Thoracic aorta (tissue), 2 donors: Measurements from ENCODE around the gene ZBTB7C. TPM values are rescaled to one million over a fixed set of nuclear protein-coding genes. Genes with fewer than 3 reads are reported as not detected.

Experiments used
- ATAC-seq: fragments of 150-250 bp; one replicate; pipeline ENCODE4 v1.8.0; 2017; ENCODE audit warnings: low read depth; ENCODE audit not compliant: insufficient number of reproducible peaks, low FRiP score
- DNase-seq: peaks from one replicate; pipeline ENCODE4 v3.0.0-alpha.2; 2020; ENCODE audit warnings: low spot score
- H3K27ac ChIP-seq, 2 donors: fragments of 200-600 bp; sonication (generic); 1 replicate in 1 of 2; 2 replicates in 1 of 2; pipeline ENCODE4 v1.5.1; 2016; ENCODE audit warnings: mild to moderate bottlenecking in 2 of 2, moderate library complexity in 2 of 2
- H3K27me3 ChIP-seq: fragments of 200-600 bp; sonication (generic); replicated peaks from 2 replicates; pipeline ENCODE4 v1.6.0; 2016; ENCODE audit warnings: mild to moderate bottlenecking; ENCODE audit not compliant: insufficient read depth
- H3K36me3 ChIP-seq: fragments of 200-600 bp; sonication (generic); one replicate; pipeline ENCODE4 v1.5.1; 2016
- H3K4me1 ChIP-seq, 2 donors: fragments of 200-600 bp; sonication (generic); 1 replicate in 1 of 2; 2 replicates in 1 of 2; pipeline versions ENCODE4 v1.5.1 to v1.6.0; 2016; ENCODE audit warnings: low read depth in 2 of 2, mild to moderate bottlenecking in 1 of 2; ENCODE audit not compliant: control insufficient read depth in 1 of 2
- H3K4me3 ChIP-seq: fragments of 200-600 bp; sonication (generic); 2 replicates; pipeline ENCODE4 v1.5.1; 2016; ENCODE audit warnings: mild to moderate bottlenecking
- H3K9me3 ChIP-seq: fragments of 200-600 bp; sonication (generic); 2 replicates; pipeline ENCODE4 v1.5.1; 2016
- CTCF ChIP-seq: fragments of 200-600 bp; sonication (generic); IDR thresholded peaks from one replicate; pipeline ENCODE4 v1.5.1; 2019; ENCODE audit warnings: antibody characterized with exemption
- total RNA-seq, 2 donors: library from RNA; depleted of rRNA; stranded (reverse); fragments of >200 nt; gene quantifications; one replicate each; pipeline versions ENCODE4 v1.1.0 to v1.2.3, GENCODE V29; 2016

Gene ZBTB7C
- total RNA-seq, 2 donors from 2014 or later = 9.6 to 10.9 TPM

- TF ChIP-seq CTCF = no peak
- Histone ChIP-seq H3K36me3 (no peaks in the 10 kb centered on the region), H3K4me3 (no peak overlapping the region), H3K9me3 (no peaks in the 10 kb centered on the region), H3K27ac (no peak overlapping the region), H3K4me1 (no peaks in the 10 kb centered on the region), H3K27me3 (no peaks in the 10 kb centered on the region)
- no peak for ATAC-seq
- no peak for DNase-seq
Observed at GRCh38 chr18:48098007-48098406, 311.2 kb downstream of the ZBTB7C start.

- Histone ChIP-seq H3K4me1 (no peaks in the 10 kb centered on the region), H3K36me3 (no peaks in the 10 kb centered on the region), H3K27me3 (no peaks in the 10 kb centered on the region), H3K27ac (no peak overlapping the region), H3K4me3 (no peak overlapping the region), H3K9me3 (no peaks in the 10 kb centered on the region)
- ATAC-seq (no peak), DNase-seq (no peak)
- TF ChIP-seq CTCF = no peak
Observed at GRCh38 chr18:48095726-48096125, 313.5 kb downstream of the ZBTB7C start.

GRCh38 chr18:48093104-48093503 is 316.1 kb downstream of the ZBTB7C start:
- no peak for TF ChIP-seq CTCF
- H3K36me3 ChIP-seq = no peaks in the 10 kb centered on the region
- ATAC-seq = no peak

GRCh38 chr18:48091869-48092497 is 317.2 kb downstream of the ZBTB7C start:
- H3K9me3 ChIP-seq = no peaks in the 10 kb centered on the region
- H3K4me3 ChIP-seq = no peak overlapping the region
- H3K27ac ChIP-seq = no peak overlapping the region
- H3K4me1 ChIP-seq = no peaks in the 10 kb centered on the region
- H3K27me3 ChIP-seq = no peaks in the 10 kb centered on the region
- no peak for ATAC-seq
- TF ChIP-seq CTCF = no peak
- H3K36me3 ChIP-seq = no peaks in the 10 kb centered on the region
- DNase-seq = no peak

More at GRCh38 chr18:48093104-48093503, 316.1 kb downstream of the ZBTB7C start:
- Histone ChIP-seq H3K27me3 (no peaks in the 10 kb centered on the region), H3K27ac (no peak overlapping the region), H3K9me3 (no peaks in the 10 kb centered on the region), H3K4me1 (no peaks in the 10 kb centered on the region), H3K4me3 (no peak overlapping the region)
- no peak for DNase-seq

GRCh38 chr18:48090702-48091101 is 318.5 kb downstream of the ZBTB7C start:
- no peak for ATAC-seq
- no peaks in the 10 kb centered on the region for H3K36me3 ChIP-seq
- no peak for TF ChIP-seq CTCF
- H3K27ac ChIP-seq = no peak overlapping the region
- no peak for DNase-seq
- H3K9me3 ChIP-seq = no peaks in the 10 kb centered on the region
- H3K4me3 ChIP-seq = no peak overlapping the region
- H3K27me3 ChIP-seq = no peaks in the 10 kb centered on the region
- no peaks in the 10 kb centered on the region for H3K4me1 ChIP-seq
